ENCODE measurements around the gene SECISBP2L. TPM values are rescaled to one million over a fixed set of nuclear protein-coding genes. Genes with fewer than 3 reads are reported as not detected.

Gene SECISBP2L
- total RNA-seq, 4 donors from 2014 or later, result 54.1 to 96.9 (median 64.9) TPM

DNA sequence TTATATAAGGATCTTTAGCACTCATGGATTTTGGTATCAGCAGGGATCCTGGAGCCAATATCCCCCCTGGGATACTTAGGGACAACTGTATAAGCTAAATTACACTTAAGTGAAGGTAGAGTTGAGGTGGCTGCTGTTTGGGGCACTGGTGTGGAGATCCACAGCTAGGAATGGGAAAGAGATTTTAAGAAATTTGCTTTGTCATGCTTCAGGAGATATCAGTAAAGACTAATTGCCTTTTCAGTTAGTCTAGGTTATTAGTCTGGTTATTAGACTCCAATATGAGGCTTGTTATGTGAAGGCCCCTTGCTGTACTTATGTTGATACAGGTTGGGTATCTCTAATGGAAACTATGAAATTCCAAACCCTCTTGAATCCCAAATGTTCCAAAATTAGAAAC lies 1.2 kb upstream of the SECISBP2L start:
- TF ChIP-seq, protein P1, sequence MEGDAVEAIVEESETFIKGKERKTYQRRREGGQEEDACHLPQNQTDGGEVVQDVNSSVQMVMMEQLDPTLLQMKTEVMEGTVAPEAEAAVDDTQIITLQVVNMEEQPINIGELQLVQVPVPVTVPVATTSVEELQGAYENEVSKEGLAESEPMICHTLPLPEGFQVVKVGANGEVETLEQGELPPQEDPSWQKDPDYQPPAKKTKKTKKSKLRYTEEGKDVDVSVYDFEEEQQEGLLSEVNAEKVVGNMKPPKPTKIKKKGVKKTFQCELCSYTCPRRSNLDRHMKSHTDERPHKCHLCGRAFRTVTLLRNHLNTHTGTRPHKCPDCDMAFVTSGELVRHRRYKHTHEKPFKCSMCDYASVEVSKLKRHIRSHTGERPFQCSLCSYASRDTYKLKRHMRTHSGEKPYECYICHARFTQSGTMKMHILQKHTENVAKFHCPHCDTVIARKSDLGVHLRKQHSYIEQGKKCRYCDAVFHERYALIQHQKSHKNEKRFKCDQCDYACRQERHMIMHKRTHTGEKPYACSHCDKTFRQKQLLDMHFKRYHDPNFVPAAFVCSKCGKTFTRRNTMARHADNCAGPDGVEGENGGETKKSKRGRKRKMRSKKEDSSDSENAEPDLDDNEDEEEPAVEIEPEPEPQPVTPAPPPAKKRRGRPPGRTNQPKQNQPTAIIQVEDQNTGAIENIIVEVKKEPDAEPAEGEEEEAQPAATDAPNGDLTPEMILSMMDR (IDR thresholded peaks at IDR 0.05; ENCODE audit: low read depth), result no peak

DNA sequence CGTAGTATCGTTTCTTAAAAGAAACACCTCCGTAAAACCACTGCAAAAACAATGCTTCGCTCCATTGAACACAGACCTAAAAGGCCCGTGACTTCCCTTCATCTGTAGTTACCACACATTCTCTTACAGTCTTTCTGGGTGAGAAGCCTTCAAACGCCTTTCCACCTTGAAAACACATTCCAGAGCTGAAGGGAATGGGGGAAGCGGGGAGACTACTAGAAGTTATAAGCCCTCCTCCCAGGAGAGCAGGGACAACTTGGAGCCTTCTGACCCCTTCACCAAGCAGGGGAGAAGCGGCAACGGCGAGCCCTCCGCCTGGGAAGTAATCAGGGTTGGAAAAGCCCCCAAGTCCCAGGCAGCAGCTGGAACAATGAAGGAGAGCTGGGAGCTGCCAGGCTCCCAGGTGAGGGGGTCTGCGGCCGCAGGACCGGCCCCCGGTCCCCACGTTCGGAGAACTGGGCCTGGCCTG lies 461 bp downstream of the SECISBP2L start:
- TF ChIP-seq, protein P1 (IDR thresholded peaks at IDR 0.05; ENCODE audit: low read depth), result no peak

DNA sequence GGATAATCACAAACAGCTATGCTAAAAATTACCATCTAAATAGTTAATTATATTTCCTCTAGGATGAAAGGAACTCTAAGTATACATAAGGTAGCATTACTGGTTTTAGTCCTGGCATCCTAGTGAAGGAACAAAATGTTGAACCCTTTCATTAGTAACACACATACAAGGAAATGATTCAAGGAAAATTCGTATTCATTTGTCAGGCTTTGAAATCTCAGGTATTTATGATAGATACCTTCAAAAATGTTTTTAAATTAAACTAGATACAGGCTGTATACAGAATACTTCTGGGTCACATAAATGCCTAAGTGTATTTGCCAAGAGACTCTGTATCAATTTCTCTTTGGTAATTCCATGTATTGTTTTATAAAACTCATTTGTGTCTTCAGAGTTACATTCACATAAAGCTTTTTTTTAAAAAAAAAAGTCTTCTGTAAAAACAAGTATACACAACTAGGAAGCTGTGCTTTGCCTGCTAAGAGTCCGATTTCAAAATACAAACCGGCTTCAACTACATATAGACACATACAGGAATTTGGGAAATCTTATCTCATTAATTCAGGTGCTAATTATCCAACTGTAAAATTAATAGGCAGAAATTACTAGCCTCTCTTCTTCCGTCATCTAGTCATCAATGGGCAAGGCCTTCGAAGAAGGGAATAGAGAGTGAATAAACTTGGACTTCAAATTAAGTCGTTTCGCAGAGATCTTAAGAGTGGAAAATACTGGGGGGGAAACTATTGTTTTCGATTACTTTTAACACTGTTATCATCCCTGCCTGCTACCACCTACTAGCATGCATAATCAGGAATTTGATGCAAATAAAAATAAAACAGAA lies 1.3 kb downstream of the SECISBP2L start:
- TF ChIP-seq, protein P1 (IDR thresholded peaks at IDR 0.05; ENCODE audit: low read depth), result no peak

DNA sequence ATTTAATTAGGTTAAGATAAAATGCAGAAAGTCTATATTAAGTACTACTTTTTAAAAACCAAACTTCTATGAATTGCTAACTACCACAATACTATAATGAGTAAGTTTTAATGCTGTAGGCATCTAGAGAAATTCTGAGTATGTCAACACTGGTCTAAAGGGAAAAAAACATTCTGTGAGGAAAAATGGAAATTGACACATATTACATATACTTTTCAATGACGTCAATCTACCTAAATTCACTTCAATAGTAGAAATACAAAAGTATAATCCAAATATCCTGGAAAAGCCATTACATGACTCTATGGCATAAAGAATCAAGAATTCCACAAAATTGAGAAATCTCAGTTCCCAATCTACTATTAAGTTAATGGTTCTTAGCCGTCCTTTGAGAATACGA lies 2.2 kb downstream of the SECISBP2L start:
- TF ChIP-seq, protein P1 (IDR thresholded peaks at IDR 0.05; ENCODE audit: low read depth), result no peak

DNA sequence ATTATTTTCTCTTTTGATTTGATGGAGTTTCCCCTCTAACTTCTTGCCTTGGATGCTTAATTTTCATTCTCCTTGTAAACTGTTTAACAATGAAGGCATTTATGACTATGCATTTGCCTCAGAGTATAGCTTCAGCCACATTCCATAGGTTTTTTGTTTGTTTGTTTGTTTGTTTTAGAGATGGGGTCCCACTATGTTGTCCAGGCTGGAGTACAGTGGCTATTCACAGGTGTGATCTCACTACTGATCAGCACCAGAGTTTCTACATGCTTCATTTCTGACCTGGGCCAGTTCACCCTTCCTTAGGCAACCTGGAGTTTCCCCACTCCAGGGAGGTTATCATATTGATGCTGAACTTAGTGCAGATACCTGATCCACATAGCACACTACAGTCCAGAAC lies 4.1 kb downstream of the SECISBP2L start:
- TF ChIP-seq, protein P1 (IDR thresholded peaks at IDR 0.05; ENCODE audit: low read depth), result no peak

DNA sequence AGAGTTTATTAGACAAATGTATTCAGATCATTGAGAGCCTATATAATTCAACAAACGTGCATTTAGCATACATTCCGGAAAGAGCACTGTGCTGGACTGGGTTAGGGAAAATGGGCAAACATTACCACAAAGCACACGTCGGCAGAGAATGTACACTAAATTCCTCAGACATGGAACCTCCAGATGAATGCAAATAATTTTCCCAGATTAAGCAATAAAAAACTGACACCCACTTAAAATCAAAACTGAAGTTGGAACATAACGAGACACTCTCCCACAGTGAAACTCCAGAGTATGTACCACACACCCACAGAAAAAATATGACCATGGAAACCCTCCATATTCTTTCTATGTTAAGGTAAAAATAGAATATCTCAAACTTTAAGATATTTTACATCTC lies 4.8 kb downstream of the SECISBP2L start:
- TF ChIP-seq, protein P1 (IDR thresholded peaks at IDR 0.05; ENCODE audit: low read depth), result no peak

DNA sequence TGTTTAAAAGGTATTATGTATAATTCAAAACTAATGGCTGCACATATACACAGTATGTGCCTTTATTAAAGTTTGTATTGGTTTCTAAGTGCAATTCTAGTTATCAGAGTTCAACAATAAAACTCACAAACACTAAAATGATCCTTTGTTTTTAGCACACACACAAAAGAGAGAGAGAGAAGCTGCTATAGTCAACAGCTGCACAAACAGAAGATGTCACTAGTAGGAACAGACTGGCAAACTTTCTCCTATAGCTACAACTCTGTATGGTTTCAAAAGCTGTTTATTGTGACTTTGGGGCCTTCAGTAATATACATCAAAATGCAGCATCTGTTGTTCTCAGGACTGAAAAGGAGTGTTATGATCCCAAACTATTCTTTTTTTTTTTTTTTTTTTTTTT lies 6.1 kb downstream of the SECISBP2L start:
- TF ChIP-seq, protein P1 (IDR thresholded peaks at IDR 0.05; ENCODE audit: low read depth), result no peak

All from subcutaneous adipose tissue (tissue), 4 donors.